SH-SY5Y (cell line): ENCODE results near the gene NAT8L.

Experiments used
- GATA2 ChIP-seq: IDR thresholded peaks from 2 replicates; pipeline ENCODE4 v1.6.1; 2011; ENCODE audit warnings: mild to moderate bottlenecking, low read depth, low read length
- GATA3 ChIP-seq: IDR thresholded peaks from 2 replicates; pipeline ENCODE4 v1.6.1; 2011; ENCODE audit warnings: low read depth, mild to moderate bottlenecking, low read length, moderate library complexity

The NAT8L gene

GRCh38 chr4:2102045-2102883 lies 43.1 kb downstream of the NAT8L start:
- no peak for TF ChIP-seq GATA2
- no peak for TF ChIP-seq GATA3

- TF ChIP-seq GATA2, result no peak
- no peak for TF ChIP-seq GATA3
Observed at GRCh38 chr4:2103127-2103842, 44.2 kb downstream of the NAT8L start.

- TF ChIP-seq GATA2, result no peak
Observed at GRCh38 chr4:2103843-2104547, 44.9 kb downstream of the NAT8L start.

- TF ChIP-seq GATA2, result no peak
- no peak for TF ChIP-seq GATA3
Observed at GRCh38 chr4:2104556-2105345, 45.6 kb downstream of the NAT8L start.

GRCh38 chr4:2105559-2105958 lies 46.4 kb downstream of the NAT8L start:
- TF ChIP-seq GATA3 (no peak), GATA2 (no peak)

- no peak for TF ChIP-seq GATA3
- no peak for TF ChIP-seq GATA2
Observed at GRCh38 chr4:2116687-2117400, 57.7 kb downstream of the NAT8L start.
